Measurements from ENCODE around the gene TTYH3.

The TTYH3 gene

GRCh38 chr7:2626498-2627117, 5.2 kb upstream of the TTYH3 start:
- no peak overlapping the region for H3K27ac ChIP-seq
- TF ChIP-seq ZFX (IDR thresholded peaks at IDR 0.05; ENCODE audit: borderline replicate concordance), result no peak
- no peak for TF ChIP-seq CTCF (IDR thresholded peaks at IDR 0.05)

- no peak overlapping the region for H3K27ac ChIP-seq
- TF ChIP-seq ZFX (IDR thresholded peaks at IDR 0.05; ENCODE audit: borderline replicate concordance), result no peak
- no peak for TF ChIP-seq CTCF (IDR thresholded peaks at IDR 0.05)
Measured at GRCh38 chr7:2627258-2628129, 4.3 kb upstream of the TTYH3 start.

GRCh38 chr7:2628130-2628482, 3.7 kb upstream of the TTYH3 start:
- no peak for TF ChIP-seq CTCF (IDR thresholded peaks at IDR 0.05)
- TF ChIP-seq ZFX (IDR thresholded peaks at IDR 0.05; ENCODE audit: borderline replicate concordance), result no peak
- no peak overlapping the region for H3K27ac ChIP-seq

GRCh38 chr7:2628891-2629290, 2.9 kb upstream of the TTYH3 start:
- no peak overlapping the region for H3K27ac ChIP-seq
- TF ChIP-seq ZFX (IDR thresholded peaks at IDR 0.05; ENCODE audit: borderline replicate concordance), result no peak
- TF ChIP-seq CTCF (IDR thresholded peaks at IDR 0.05), result no peak

- TF ChIP-seq ZFX (IDR thresholded peaks at IDR 0.05; ENCODE audit: borderline replicate concordance) (no peak), CTCF (IDR thresholded peaks at IDR 0.05) (no peak)
- H3K27ac ChIP-seq, result no peak overlapping the region
Measured at GRCh38 chr7:2629746-2630681, 1.8 kb upstream of the TTYH3 start.

GRCh38 chr7:2632733-2633537, 1.1 kb downstream of the TTYH3 start:
- H3K27ac ChIP-seq, result no peak overlapping the region; the same call in 1 of the 2 replicates

More at GRCh38 chr7:2632733-2633537, 1.1 kb downstream of the TTYH3 start:
- TF ChIP-seq CTCF (IDR thresholded peaks at IDR 0.05) (no peak), ZFX (IDR thresholded peaks at IDR 0.05; ENCODE audit: borderline replicate concordance) (no peak)

Data from 22Rv1 (cell line).